ENCODE results near the gene FRRS1.

GRCh38 chr1:99756598-99756997 is 9.8 kb downstream of the FRRS1 start:
- no peak for TF ChIP-seq TAF1 (IDR thresholded peaks at IDR 0.05; ENCODE audit: borderline replicate concordance, insufficient read depth, low read length)
- TF ChIP-seq POLR2AphosphoS5 (IDR thresholded peaks at IDR 0.05; ENCODE audit: low read depth, low read length) = no peak

All from PFSK-1 (cell line).